ENCODE data around the gene CHGA.

Gene CHGA

DNA sequence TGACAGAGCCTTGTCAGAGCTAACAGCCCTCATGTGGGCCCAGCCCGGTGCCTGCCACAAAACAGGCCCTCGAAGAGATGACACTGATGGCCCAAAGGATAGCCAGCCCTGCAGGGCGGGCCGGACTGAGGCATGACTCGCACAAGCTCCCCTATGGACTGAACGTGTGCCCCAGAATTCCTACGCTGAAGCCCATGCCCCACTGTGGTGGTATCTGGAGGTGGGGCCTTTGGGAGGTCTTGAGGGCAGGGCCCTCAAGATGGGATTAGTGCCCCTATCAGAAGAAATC lies 38.6 kb downstream of the CHGA start:
- no peak for DNase-seq (ENCODE audit: low spot score)

DNA sequence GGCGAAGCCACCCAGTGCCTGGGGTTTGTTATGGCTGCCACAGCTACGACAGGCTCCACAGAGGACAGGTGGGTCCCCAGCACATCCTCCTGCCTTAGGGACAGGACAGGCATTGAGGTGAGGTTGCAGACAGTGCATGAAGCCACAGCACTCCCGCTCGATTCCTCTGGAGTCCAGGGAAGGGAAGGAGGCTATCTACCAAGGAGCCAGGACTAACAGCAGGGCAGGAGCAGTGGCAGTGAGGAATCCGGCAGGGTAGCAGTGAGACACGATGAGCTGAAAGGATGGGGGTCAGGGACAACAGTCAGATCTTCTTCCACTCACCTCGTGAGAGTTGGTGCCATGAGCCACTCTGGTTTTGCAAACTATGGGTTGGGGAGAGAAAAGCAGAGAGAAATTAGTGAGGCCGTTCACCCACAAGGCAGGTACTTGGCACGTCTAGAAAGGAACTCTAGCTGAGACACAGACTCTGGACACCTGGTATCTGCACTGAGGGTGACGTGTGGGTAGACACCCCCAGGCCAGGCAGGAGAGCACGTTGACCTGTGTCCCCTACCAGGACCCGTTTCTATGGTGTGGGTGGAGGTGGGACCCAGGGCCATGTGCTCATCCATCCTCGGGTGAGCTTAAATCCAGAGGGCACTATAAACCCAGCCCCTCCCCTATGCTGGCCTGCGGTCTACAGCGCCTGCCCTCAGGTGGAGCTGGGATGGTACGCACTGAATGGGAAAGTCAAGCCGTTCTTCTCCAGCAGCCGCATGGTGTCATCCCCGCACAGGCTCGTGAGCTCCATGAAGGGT lies 39.3 kb downstream of the CHGA start:
- no peak for DNase-seq (ENCODE audit: low spot score)

DNA sequence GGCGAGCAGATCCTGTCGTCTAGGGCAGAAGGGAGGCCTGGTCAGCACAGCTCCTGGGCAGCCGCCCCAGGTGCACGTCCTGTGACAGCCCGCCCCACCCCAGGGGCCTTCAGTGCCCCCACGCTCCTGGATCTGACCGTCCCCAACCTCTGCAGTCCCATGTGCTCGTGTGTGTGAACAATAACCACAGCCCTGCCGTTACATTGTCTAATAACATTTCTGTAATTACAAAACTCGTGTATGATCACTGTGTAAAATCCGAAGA lies 39.8 kb downstream of the CHGA start:
- no peak for DNase-seq (ENCODE audit: low spot score)

DNA sequence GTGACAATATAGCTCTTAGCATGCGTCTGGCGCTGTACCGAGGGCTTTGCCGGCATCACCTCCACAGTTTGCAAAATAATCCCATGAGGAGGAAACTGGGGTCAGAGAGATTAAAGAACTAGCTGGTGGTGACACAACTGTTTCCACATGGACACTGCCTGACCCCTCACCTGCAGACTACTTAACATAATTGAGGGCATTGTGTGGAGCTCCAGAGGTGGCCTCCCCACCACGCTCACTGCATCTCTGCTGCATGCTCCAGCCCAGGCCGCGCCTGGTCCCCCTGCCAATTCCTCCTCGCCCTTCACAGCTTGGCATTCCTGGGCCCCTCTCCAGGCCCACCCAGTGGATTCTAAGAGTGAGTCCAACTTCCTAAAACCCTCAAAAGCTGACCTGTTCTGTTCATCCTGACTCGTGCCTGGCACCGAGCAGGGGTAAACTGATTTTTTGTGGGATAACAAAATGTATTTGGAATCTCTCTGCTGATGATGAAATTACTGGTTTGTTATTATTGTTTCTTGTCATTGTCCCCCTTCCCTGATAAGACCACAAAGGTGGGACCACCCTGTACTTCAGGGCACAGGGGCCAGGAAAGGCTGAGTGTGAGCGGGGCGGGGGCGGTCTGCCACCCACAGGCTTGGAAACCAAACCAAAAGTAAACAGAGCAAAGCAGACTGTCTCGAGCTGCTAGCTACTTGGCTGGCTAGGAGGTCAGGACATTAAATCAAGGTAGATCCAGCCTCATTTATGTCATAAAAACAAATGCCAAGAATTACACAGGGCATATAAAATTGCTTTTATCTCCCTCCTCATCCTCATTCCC lies 40.6 kb downstream of the CHGA start:
- DNase-seq (ENCODE audit: low spot score) = no peak

DNA sequence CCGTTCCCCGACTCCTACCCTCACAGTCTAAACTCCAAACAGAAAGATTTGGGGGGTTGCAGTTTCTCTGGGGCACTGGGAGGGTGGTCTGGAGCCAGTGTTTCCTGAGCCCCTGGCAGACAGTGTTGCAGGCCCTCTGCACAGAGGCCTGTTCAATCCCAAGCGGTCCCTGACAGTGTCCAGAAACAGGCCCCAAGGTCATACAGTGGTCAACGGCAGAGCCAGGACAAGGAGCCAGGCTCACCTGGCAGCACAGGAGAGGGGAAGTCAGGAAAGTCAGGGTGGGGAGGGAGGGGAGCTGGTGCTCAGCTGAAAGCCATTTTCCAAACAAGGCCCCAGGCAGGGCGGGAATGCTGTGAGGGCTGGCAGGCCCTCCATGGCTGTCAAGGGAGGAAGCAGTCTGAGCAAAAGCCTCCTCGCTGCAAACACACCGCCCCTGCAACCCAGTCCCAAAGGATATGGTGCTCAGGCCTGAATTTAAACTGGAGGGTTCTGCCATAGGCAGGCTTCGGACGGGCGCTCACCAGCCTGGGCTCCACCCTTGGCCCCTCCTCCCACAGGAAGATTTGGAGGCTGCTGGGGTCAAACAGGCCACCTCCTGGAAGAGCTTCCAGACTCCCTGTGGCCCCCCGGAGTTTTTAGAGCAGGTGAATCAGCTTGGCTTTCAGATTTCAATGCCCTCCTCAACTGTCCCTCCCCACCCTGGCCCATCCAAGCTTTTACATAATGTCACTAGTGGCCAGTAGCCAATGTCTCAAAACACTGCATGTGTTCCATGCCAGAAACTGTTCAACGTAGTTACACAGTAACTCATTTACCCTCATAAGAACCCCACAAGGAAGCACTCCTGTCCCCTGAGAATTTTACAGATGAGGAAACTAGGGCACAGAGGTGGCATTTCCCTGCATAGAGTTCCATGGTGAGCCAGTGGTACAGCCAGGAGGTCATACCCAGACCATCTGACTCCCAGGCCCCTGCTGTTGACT lies 41.5 kb downstream of the CHGA start:
- no peak for DNase-seq (ENCODE audit: low spot score)

DNA sequence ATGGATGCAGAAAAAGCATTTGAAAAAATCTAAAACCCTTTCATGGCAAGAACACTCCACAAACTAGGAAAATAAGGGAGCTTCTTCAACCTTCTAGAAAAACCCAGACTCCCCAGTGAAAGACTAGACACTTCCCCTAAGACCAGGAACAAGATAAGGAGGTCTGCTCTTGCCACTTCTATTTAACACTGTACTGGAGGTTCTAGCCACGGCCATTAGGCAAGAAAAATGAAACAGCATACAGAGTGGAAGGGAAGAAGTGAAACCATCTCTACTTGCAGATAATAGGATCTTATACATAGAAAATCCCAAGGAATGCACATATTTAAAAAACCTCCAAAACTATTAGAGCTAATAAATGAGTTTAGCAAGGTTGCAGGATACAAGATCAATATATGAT lies 42.3 kb downstream of the CHGA start:
- no peak for DNase-seq (ENCODE audit: low spot score)

DNA sequence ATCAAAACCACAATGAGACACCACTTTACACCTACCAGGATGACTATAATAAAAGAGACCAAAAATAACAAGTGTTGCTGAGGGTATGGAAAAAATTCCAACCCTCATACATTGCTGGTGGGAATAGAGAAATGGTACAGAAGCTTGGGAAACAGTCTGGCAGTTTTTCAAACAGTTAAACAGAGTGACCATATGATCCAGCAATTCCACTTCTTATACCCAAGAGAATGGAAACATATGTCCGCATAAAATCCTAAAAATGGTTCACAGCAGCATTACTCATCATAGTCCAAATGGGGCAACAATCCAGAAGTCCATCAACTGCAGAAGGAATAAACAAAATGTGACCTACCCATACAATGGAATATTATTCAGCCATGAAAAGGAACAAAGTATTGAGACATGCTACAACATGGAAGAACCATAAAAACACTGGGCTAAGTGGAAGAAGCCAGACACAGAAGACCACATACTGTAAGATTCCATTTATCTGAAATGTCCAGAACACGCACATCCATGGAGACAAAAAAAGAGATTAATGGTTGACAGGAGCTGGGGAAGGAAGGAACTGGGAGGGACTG lies 44.5 kb downstream of the CHGA start:
- no peak for DNase-seq (ENCODE audit: low spot score)

DNA sequence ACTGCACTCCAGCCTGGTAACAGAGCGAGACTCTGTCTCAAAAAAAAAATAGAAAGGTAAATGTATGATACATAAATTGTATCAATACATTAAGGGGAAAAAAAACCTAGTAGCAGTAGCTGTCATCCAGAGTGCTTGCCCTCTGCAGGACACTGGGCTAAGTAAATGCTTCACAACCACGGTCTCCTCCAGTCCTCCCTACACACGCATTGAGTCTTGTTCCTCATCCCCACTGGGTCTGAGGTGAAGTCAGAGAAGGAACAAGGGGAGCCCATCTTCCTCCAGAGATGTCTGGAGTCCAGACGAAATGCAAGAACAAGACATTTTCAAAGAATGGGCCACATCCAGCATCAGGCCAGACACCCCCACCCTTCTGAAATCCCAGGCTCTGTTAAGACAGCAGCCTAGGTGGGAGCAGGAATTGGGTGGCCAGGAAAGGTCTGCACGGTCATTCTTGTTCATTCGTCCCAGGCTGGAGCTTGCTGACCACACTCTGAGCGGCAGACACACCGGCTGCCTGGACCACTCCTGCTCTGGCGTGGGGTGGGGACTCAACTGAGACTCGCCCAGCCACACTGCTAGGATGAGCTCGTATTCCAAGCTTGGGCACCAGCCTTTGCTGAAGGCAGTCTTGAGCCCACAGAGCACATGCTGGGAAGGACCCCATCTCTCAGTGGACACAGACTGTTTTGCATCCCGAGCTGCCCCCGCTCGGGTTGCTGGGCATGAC lies 45.5 kb downstream of the CHGA start:
- DNase-seq (ENCODE audit: low spot score) = no peak

DNA sequence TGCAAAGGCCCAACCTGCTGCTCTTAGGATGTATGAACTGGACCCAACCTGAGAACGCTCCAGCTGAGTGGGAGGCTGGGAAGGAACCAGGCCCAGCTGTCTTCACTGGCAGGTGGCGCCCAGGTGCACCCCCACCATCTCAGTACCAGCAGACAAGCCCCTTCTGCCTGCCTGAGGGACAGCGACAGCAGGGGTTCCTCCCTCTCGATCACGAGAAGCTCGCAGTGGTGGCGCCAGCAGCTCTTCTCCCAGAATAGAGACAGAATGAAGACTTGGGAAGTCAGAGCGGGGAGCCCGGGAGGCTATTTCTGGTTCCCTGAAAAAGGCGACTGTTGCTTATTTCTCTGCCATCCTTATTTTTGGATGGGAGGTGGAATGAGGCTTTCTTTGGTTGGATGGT lies 46.5 kb downstream of the CHGA start:
- no peak for DNase-seq (ENCODE audit: low spot score)

DNA sequence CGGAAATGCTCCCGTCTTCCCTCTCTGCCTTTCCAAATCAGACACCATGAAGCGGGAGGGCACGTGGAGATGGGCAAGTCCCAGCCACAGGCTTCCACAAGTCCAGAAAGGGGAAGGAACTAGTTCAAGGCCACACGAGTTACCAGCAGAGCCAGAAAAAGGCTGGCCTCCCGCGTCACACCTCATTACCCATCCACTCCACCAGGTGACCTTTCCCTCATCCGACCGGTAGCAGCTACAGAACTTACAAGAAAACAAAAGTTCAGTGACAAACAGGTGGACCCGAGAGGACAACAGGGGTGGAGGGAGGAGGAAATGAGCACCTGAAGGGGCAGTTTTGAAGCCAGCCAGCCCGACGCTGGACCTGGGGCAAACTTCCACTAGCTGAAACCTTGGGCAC lies 46.9 kb downstream of the CHGA start:
- DNase-seq (ENCODE audit: low spot score) = no peak

DNA sequence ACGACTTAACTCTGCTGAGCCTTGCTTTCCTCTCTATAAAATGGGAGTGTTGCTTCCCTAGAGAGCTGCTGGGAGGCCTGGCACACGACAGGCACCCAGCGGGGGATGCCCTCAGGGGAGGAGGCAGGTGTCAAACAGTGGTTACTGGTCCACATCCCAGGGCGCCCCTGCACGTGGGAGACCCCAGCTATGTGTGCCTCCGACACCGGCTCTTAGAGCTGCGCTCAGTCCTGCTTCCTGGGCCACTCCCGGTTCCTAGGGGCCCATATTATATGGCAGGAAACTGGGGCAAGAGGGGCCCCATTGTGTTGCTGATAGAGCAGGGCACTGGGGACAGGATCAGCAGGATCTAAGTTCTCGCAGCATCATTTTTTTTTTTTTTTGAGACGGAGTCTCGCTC lies 47.3 kb downstream of the CHGA start:
- no peak for DNase-seq (ENCODE audit: low spot score)

DNA sequence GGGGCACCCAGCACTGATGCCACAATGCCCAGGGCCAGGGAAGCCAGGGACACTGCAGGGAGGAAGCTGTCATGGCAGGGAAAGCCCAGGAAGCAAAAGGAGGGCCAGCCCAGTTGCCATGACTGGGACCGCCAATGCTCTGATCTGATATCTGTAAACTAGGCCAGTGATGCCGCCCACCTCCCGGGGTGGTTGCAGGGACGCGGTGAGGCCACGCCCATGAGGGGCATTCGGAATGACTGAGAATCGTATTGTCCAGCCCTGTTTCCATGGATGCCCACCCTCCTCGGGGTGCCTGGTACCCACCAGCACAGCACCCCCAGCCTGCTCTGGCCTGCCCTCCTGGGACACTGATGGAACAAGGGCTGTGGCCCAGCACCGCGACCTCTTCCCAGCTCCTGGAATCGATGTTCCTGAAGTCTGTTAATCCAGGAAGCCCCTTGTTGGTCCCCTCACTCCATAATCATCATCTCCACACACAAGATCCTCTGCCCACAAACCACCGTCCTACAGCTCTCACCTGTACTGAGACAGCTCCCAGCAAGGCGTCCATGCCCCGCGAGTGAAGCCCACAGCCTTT lies 48.7 kb downstream of the CHGA start:
- no peak for DNase-seq (ENCODE audit: low spot score)

DNA sequence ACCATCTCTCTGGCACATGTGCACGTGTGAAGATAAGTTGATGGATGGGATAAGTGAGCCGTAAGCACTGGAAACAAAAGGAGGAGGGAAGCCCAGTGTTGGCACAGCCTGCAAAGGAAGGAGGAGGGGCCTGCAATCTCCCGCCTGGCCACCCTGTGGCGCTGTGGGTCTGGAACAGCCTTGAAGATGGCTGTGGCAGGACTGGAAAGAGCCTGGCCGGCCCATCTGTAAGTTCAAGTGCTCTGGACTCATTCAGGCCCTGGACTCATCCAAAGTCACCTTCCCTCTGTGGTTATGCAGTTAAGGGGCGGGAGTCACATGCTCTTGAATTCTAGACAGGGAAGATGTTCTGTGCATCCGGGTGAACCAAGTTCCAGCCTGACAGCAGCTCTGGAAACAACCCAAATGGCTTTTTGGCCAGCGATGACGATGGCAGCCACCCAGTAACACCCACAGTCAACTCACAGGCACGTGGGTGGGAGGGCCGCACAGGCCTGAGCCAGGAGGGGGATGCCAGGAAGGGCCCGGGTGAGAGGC lies 50.4 kb downstream of the CHGA start:
- peak; percentile 78 for DNase-seq (ENCODE audit: low spot score)

DNA sequence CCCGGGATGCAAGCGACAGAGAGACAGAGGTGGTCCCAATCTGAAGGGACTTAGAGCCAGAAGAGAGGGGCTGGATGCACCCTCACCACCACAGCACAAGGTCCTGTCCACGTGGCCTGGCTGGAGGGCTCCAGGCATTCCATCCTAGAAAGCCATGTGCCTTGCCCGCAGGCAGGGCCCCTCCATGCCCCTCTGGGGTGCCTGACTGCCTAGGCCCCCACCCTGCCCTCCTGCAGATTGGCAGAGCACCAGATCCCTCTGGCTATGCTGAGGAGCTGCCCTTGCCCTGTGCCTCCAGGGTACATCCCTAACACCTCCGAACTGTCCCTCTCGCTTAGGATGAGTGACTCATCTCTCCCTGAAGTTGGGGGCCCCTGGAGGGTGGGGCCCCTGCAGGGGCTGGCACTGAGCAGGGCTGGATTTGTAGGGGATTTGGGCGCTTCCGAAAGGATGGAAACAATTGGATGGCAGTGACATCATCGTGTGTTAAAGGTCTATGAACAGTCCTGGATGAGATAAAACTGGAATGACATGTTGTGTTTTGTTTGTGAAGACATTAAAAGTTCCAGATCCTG lies 50.9 kb downstream of the CHGA start:
- DNase-seq (ENCODE audit: low spot score) = no peak

DNA sequence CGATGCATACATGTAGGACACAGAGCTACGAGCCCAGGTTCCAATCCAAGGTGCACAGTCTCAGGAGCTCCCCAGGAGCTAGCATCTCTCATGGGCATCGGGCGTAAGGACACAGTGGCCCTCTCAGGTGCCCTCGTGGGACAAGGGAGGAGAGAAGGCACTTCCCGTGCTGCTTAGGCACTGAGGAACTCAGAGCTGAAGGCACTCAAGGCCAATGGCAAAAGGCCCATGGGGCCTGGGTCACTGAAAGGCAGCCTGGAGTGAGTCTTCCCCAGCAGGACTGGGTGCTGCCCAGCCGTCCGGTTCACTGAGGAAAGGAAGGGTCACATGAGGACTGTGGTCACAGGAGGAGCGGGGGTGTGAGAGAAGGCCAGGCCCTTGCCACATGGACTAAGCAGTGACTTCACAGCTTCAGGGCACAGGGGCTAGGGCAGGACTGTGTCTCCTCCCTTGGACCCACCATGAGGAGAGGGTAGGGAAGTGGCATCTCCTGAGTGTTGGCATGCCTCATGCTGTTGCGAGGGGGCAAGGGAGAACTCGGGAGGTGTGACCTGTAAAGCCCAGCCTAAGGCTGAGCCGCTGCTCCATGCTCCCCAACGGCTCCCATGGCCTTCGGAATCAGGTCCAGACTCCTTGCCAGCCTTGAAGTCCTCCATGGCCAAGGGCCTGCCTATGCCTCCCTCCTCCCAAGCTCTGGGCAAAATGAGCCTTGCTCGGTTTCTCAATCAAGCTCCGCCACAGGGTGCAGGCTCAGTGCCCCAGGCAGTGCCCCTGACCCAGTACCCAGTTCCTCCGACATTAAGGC lies 51.8 kb downstream of the CHGA start:
- DNase-seq (ENCODE audit: low spot score) = no peak

DNA sequence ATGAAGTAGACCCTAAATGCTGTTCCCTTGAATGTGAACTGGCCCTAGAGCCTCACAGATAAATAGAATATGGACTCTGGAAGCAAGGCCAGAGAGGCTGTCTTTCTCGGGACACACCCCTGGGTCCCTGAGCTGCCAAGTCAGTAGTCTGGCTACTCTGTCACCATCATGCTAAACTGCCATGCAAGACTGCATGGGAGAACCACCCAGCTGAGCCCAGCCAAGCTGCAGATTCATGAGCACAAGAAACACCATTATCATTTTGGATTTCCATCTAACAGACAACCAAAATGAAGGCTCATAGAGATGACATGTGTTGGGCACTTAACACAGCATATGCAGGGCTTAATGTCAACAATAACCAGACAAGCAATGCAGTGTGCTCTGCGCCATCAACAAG lies 53.3 kb downstream of the CHGA start:
- no peak for DNase-seq (ENCODE audit: low spot score)

DNA sequence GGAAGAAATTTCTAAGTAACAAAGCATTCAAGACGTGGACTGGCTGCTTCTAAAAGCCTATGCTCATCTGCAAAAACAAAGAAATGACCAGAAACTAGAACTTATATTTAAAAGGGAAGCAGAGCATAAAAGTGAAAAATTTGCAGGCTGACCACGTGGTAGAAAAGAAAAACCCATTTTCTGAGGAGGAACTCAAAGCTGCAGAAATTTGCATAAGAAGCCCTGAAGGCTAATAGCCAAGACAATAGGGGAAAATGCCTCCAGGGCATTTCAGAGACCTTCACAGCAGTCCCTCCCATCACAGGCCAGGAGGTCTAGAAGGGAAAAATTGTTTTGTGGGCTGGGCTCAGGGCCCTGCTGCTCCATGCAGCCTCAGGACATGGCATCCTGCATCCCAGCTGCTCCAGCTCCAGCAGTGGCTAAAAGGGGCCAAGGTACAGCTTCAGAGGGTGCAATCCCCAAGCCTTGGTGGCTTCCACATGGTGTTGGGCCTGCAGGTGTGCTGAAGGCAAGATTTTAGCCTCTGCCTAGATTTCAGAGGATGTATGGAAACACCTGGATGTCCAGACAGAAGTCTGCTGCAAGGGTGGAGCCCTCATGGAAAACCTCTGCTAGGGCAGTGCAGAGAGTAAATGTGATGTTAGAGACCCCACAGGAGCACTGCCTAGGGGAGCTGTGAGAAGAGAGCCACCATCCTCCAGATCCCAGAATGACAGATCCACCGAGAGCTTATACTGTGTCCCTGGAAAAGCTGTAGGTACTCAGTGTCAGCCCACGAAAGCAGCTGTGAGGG lies 55.5 kb downstream of the CHGA start:
- no peak for DNase-seq (ENCODE audit: low spot score)

DNA sequence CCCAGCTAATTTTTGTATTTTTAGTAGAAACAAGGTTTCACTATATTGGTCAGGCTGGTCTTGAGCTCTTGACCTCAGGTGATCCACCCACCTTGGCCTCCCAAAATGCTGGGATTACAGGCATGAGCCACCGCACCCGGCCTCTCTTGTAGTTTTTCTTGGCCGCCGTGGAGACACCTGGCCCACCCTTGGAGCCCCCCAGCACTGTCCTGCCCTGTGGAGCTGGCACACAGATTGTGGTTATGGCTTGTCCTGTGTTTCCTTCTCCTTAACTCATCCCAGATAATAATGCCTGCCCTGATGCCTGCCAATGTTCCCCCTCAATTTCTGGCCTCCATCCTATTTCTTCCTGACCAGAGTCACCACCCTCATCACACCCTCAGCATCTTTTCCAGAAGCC lies 57.9 kb downstream of the CHGA start:
- DNase-seq (ENCODE audit: low spot score) = no peak

DNA sequence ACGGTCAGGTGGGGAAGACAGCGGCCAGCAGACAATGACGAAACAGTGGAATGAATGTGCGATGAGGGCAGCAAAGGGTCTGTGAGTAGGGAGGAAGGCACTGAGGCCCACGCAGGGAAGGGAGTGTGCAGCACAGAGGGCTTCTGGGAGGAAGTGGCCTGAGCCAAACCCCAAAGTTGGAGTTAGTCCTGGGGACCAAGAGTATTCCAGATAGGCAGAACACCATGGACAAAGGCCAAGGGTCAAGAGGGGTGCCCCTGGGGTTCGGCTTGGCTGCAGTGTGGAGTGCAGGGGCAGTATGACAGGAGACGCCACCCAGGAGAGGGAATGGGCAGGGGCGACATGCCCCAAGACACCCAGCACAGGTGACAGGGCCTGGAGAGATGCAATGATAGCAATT lies 58.8 kb downstream of the CHGA start:
- DNase-seq (ENCODE audit: low spot score) = no peak
